Endothelial cell of umbilical vein (primary cell): ENCODE data around the gene DAB2IP. TPM values are rescaled to one million over a fixed set of nuclear protein-coding genes. Genes with fewer than 3 reads are reported as not detected.

Experiments used
- BruUV-seq: library from RNA; stranded (reverse); fragments of 400-500 nt; replicated peaks from 2 replicates; lab custom pipeline; 2021; lab: Mats Ljungman, UMichigan
- CTCF ChIA-PET: fragments of 300-600, 350-600 bp; sonication (Branson Sonifier 250); formaldehyde crosslinking; loops from one replicate; lab custom pipeline; 2021; ENCODE audit warnings: antibody characterized with exemption, inconsistent platforms; lab: Charles Lee
- POLR2A ChIA-PET: fragments of 300-600, 350-600 bp; sonication (Branson Sonifier 250); formaldehyde crosslinking; loops from one replicate; lab custom pipeline; 2021; ENCODE audit warnings: antibody characterized with exemption, inconsistent platforms; lab: Charles Lee
- DNase-seq: peaks from one replicate; pipeline ENCODE4 v3.0.0-alpha.2; 2011; ENCODE audit warnings: low read depth, low spot score
- FAIRE-seq: peaks from 2 replicates; lab custom pipeline; 2011; peaks lifted over from hg19 to GRCh38; lab: Jason Lieb, UNC
- H2AFZ ChIP-seq: 2 replicates; pipeline ENCODE4 v1.6.0; 2012; ENCODE audit warnings: low read depth, low read length, control low read depth, inconsistent platforms
- H3K27ac ChIP-seq: 2 replicates; pipeline ENCODE4 v1.5.1; 2011; ENCODE audit warnings: low read depth, mild to moderate bottlenecking, control low read depth, low read length, moderate library complexity; ENCODE audit not compliant: insufficient read depth
- H3K27me3 ChIP-seq, 2 experiments: 2 replicates each; pipeline versions ENCODE4 v1.6.0 to v1.6.1; 2011; ENCODE audit warnings: low read length in 2 of 2, mixed read lengths in 1 of 2; ENCODE audit not compliant: control insufficient read depth in 2 of 2, insufficient read depth in 2 of 2
- H3K36me3 ChIP-seq, 2 experiments: 2 replicates in 1 of 2; 3 replicates in 1 of 2; pipeline ENCODE4 v1.5.1; 2011; ENCODE audit warnings: low read length in 2 of 2, mild to moderate bottlenecking in 1 of 2, moderate library complexity in 1 of 2; ENCODE audit not compliant: control insufficient read depth in 2 of 2, insufficient read depth in 2 of 2; ENCODE audit errors: extremely low read depth in 1 of 2
- H3K4me1 ChIP-seq: 3 replicates; pipeline ENCODE4 v1.5.1; 2011; ENCODE audit warnings: mild to moderate bottlenecking, low read length; ENCODE audit not compliant: control insufficient read depth, insufficient read depth; ENCODE audit errors: extremely low read depth
- H3K4me2 ChIP-seq: 2 replicates; pipeline ENCODE4 v1.6.1; 2011; ENCODE audit warnings: low read length, control low read depth, mixed read lengths; ENCODE audit not compliant: insufficient read depth
- H3K4me3 ChIP-seq, 3 experiments: fragments of 200-600 bp in 1 of 3; sonication (generic), shearing (Covaris generic) in 1 of 3; replicated peaks in 1 of 3; 2 replicates each; pipeline ENCODE4 v1.5.1; 2011 to 2016; ENCODE audit warnings: control low read depth in 3 of 3, low read length in 3 of 3, mild to moderate bottlenecking in 2 of 3, inconsistent platforms in 1 of 3, low read depth in 1 of 3, moderate library complexity in 1 of 3; ENCODE audit not compliant: insufficient read depth in 1 of 3
- H3K79me2 ChIP-seq: 2 replicates; pipeline ENCODE4 v1.6.0; 2012; ENCODE audit warnings: low read length, inconsistent platforms; ENCODE audit not compliant: control insufficient read depth, insufficient read depth
- H3K9ac ChIP-seq: replicated peaks from 2 replicates; pipeline ENCODE3; 2011; ENCODE audit warnings: low read length, control low read depth; ENCODE audit not compliant: insufficient read depth; ENCODE audit errors: extremely low read depth
- H3K9me1 ChIP-seq: replicated peaks from 3 replicates; pipeline ENCODE4 v1.6.0; 2011; ENCODE audit warnings: mild to moderate bottlenecking, low read length; ENCODE audit not compliant: control insufficient read depth, insufficient read depth; ENCODE audit errors: extremely low read depth
- H3K9me3 ChIP-seq: replicated peaks from 2 replicates; pipeline ENCODE4 v1.5.1; 2012; ENCODE audit warnings: low read length, inconsistent platforms; ENCODE audit not compliant: control insufficient read depth, insufficient read depth
- H4K20me1 ChIP-seq: replicated peaks from 2 replicates; pipeline ENCODE3; 2011; ENCODE audit warnings: mild to moderate bottlenecking, low read length; ENCODE audit not compliant: control insufficient read depth, insufficient read depth; ENCODE audit errors: extremely low read depth
- CTCF ChIP-seq, 2 donors: IDR thresholded peaks; 1 replicate in 1 of 2; 2 replicates in 1 of 2; pipeline ENCODE4 v1.5.1; 2011; ENCODE audit warnings: low read length in 2 of 2, mild to moderate bottlenecking in 2 of 2, moderate library complexity in 2 of 2, control low read depth in 1 of 2, inconsistent platforms in 1 of 2, low read depth in 1 of 2; ENCODE audit not compliant: insufficient read depth in 1 of 2; ENCODE audit errors: extremely low read depth in 1 of 2
- EZH2 ChIP-seq: IDR thresholded peaks from 2 replicates; pipeline ENCODE4 v1.6.1; 2012; ENCODE audit warnings: borderline replicate concordance, low read depth, mild to moderate bottlenecking, moderate library complexity, low read length, inconsistent platforms; ENCODE audit not compliant: severe bottlenecking
- FOS ChIP-seq: IDR thresholded peaks from 2 replicates; pipeline ENCODE4 v1.6.1; 2011; ENCODE audit warnings: mild to moderate bottlenecking, low read length, moderate library complexity, borderline replicate concordance; ENCODE audit not compliant: insufficient read depth
- GATA2 ChIP-seq: IDR thresholded peaks from 2 replicates; pipeline ENCODE4 v1.7.0; 2011; ENCODE audit warnings: low read depth, mild to moderate bottlenecking, moderate library complexity, mixed read lengths, low read length; ENCODE audit not compliant: insufficient read length, insufficient read depth
- JUN ChIP-seq: IDR thresholded peaks from 2 replicates; pipeline ENCODE4 v1.6.1; 2011; ENCODE audit warnings: borderline replicate concordance, low read depth; ENCODE audit not compliant: insufficient read length, insufficient read depth
- MYC ChIP-seq: IDR thresholded peaks from one replicate; pipeline ENCODE4 v1.6.1; 2011; ENCODE audit warnings: mild to moderate bottlenecking, low read depth, low read length
- POLR2A ChIP-seq: IDR thresholded peaks from 2 replicates; pipeline ENCODE4 v1.6.1; 2012; ENCODE audit warnings: low read depth, mild to moderate bottlenecking, control low read depth, low read length
- POLR2AphosphoS5 ChIP-seq: IDR thresholded peaks from 2 replicates; pipeline ENCODE4 v1.6.1; 2012; ENCODE audit warnings: low read depth, mild to moderate bottlenecking, control low read depth, low read length, moderate library complexity; ENCODE audit not compliant: insufficient read depth
- dilution Hi-C: fragments of 300-500 bp; cut with MboI; formaldehyde crosslinking; loops from one replicate; pipeline ENCODE4 v1.15.0; 2019; ENCODE audit warnings: low sequenced_read_pairs; ENCODE audit not compliant: extremely low pct_ligation_motif_present
- intact Hi-C: fragments of 100-400 bp; cut with micrococcal nuclease; formaldehyde crosslinking; loops from one replicate; pipeline ENCODE4 v1.10.0; 2022
- polyA plus RNA-seq, 4 experiments: library from polyadenylated mRNA; depleted of rRNA in 3 of 4; stranded (reverse) in 3 of 4; unstranded in 1 of 4; fragments of >200 nt; gene quantifications; 2 replicates each; pipeline versions ENCODE4 v1.2.1 to v1.2.3, GENCODE V29; 2011 to 2012; ENCODE audit warnings: missing spikeins in 1 of 4
- total RNA-seq: library from RNA; stranded (reverse); gene quantifications from 2 replicates; pipeline ENCODE4 v1.2.3, GENCODE V29; 2021
- TF ChIP-seq, protein P1 (sequence below): IDR thresholded peaks from 2 replicates; pipeline ENCODE4 v1.6.1; 2011; ENCODE audit not compliant: insufficient read depth, insufficient read length

Gene DAB2IP
- total and polyA plus RNA-seq, 2 donors (not counting 3 experiments of a cell fraction or from before 2014, with no cell fraction given): 29.2 to 53.6 TPM

DNA sequence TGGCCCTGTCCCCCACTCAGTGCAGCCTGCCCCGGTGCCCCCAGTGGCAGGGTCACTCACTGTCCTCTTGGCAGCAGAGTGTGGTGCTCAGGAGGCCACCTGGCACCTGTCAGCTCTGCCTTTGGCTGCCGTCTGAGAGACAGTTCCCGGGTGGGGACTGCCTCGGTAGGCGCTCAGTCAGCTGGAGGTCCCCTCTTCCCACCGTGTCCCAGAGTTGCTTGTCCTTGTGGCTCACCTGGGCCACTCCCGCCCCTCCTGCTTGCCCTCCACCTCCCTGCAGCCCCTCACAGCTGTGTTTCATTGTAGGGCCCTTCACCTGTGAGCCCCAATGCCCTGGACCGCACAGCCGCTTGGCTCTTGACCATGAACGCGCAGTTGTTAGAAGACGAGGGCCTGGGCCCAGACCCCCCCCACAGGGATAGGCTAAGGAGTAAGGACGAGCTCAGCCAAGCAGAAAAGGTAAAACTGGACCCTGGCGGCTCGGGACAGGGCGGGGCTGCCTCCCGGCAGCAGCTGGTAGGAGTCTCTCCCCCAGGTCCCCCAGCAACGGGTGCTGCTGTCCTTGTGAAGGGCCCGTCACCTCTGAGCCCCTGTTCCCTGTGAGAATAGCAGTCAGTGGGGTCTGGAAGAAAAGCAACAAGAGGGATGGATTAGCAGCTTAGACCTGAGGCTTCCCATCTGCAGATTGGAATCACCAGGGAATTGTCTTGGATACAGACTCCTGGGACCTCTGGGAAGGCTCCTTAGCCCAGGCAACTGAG lies 122.7 kb downstream of the DAB2IP start:
- CTCF ChIA-PET: no interaction called here
- no peak overlapping the region for H3K27ac ChIP-seq
- H4K20me1 ChIP-seq: no peaks in the 10 kb centered on the region
- intact Hi-C loops (no loop called here), dilution Hi-C loops (no loop called here)
- no peak overlapping the region for H3K9ac ChIP-seq
- no peak for TF ChIP-seq FOS
- H3K79me2 ChIP-seq: no peaks in the 10 kb centered on the region
- peaks cover 14% of the 10 kb centered on the region for H3K4me1 ChIP-seq
- H3K4me3 ChIP-seq: no peak overlapping the region
- FAIRE-seq: no peak
- POLR2A ChIA-PET: no interaction called here
- H3K9me1 ChIP-seq: no peaks in the 10 kb centered on the region
- no peak overlapping the region for H2AFZ ChIP-seq
- H3K36me3 ChIP-seq: peaks cover 0 to 55% of the 10 kb centered on the region in 2 experiments
- BruUV-seq: no TSS peak
- no peaks in the 10 kb centered on the region for H3K27me3 ChIP-seq
- H3K9me3 ChIP-seq: no peaks in the 10 kb centered on the region
- H3K4me2 ChIP-seq: no peak overlapping the region
- DNase-seq: no peak

GRCh38 chr9:121774715-121775613 lies 123.5 kb downstream of the DAB2IP start:
- Histone ChIP-seq H3K79me2 (no peaks in the 10 kb centered on the region), H3K27ac (no peak overlapping the region), H3K36me3 (peaks cover 0 to 49% of the 10 kb centered on the region in 2 experiments), H3K9me3 (no peaks in the 10 kb centered on the region), H2AFZ (no peak overlapping the region), H3K4me2 (no peak overlapping the region), H3K9me1 (no peaks in the 10 kb centered on the region), H4K20me1 (no peaks in the 10 kb centered on the region), H3K27me3 (no peaks in the 10 kb centered on the region), H3K4me1 (peaks cover 17% of the 10 kb centered on the region), H3K9ac (no peak overlapping the region), H3K4me3 (no peak overlapping the region)
- dilution Hi-C loops (no loop called here), intact Hi-C loops (no loop called here)
- ChIA-PET CTCF (interaction anchor here (1.0 kb wide), 1 partner anchor 29 kb away, joined by 3 read pairs; no protein-coding TSS in a partner anchor), POLR2A (no interaction called here)
- FAIRE-seq (no peak), DNase-seq (no peak)
- TF ChIP-seq, protein P1, sequence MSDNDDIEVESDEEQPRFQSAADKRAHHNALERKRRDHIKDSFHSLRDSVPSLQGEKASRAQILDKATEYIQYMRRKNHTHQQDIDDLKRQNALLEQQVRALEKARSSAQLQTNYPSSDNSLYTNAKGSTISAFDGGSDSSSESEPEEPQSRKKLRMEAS: no peak
- no peak for TF ChIP-seq MYC
- no peak for TF ChIP-seq CTCF (IDR thresholded peaks at IDR 0.05; ENCODE audit: extremely low read depth in 1 of 2, insufficient read depth in 1 of 2, low read depth in 1 of 2, low read length in 2 of 2)
- no peak for TF ChIP-seq JUN
- TF ChIP-seq FOS: no peak
- no peak for TF ChIP-seq GATA2
- no peak for TF ChIP-seq POLR2A
- no peak for TF ChIP-seq POLR2AphosphoS5
- no peak for TF ChIP-seq EZH2
- no TSS peak for BruUV-seq
